ENCODE measurements around the gene HNRNPLL. TPM values are rescaled to one million over a fixed set of nuclear protein-coding genes. Genes with fewer than 3 reads are reported as not detected.

The HNRNPLL gene
- total RNA-seq, 1 experiment from 2014 or later, result 30.5 TPM

DNA sequence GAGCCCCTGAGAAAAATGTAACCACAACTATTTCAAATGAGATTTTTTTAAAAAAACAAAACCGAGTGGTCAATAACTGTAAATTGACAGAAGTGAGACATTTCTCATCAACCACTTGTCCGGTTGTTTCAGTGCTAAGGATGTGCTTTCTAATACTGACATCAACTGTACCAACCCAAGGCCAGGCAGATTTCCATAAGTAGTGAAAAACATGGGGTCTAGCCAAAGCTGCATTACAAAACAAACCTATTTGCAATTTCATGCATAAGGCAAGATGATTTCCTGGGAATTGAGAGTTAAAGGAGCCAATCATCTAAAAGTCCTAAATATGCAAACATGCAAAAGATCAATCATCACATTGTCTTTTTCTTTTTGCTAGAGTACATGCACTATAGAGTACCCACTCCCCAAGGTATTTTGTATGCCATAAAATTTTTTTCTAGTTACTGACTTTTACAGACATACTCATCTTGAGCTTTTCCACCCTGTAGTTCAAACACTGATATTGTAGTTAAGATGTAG, 22.6 kb downstream of the HNRNPLL start:
- H3K4me3 ChIP-seq, result no peak overlapping the region
- peaks cover 34% of the 10 kb centered on the region for H3K36me3 ChIP-seq
- H3K27me3 ChIP-seq, result no peaks in the 10 kb centered on the region
- DNase-seq, result no peak
- no peaks in the 10 kb centered on the region for H3K9me3 ChIP-seq

DNA sequence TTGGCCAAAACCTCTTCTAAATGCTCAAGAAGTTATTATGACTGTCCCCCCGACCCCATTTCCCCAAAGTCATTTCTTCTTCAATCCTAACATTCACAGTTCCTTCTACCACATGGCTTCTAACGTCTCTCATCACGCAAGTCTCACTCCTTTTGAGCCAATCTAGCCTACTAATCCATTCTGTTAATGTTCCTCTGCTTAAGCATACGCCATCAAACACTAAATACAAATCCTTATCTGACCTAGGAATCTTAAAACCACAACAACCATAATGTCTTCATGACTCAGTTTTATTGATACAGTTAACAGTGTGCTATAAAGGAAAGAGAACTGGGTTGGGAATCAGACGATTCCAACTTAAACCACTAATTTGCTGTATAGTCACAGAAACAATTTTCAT, 23.9 kb downstream of the HNRNPLL start:
- Histone ChIP-seq H3K27me3 (no peaks in the 10 kb centered on the region), H3K4me3 (no peak overlapping the region), H3K36me3 (peaks cover 30% of the 10 kb centered on the region), H3K9me3 (no peaks in the 10 kb centered on the region)
- DNase-seq, result no peak

DNA sequence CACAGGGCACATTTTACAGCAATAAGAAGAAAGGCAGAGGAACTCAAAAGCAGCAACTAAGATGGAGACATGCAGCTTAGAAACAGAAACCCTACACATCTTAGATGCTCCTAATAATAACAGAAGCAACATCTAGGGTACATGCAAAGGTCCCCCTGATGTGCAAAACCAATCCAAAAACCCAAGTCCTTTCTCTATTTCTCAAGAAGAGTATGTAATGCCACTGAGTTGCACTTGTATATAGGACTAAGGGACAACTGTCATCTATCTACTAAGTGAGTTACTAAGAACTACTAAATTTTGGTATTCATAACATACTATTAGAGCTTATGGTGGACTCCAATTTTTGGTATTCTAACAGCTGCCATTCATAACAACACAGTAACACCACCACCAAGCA, 28.4 kb downstream of the HNRNPLL start:
- Histone ChIP-seq H3K27me3 (no peaks in the 10 kb centered on the region), H3K36me3 (peaks cover 48% of the 10 kb centered on the region), H3K4me3 (no peak overlapping the region), H3K9me3 (no peaks in the 10 kb centered on the region)
- DNase-seq, result no peak

DNA sequence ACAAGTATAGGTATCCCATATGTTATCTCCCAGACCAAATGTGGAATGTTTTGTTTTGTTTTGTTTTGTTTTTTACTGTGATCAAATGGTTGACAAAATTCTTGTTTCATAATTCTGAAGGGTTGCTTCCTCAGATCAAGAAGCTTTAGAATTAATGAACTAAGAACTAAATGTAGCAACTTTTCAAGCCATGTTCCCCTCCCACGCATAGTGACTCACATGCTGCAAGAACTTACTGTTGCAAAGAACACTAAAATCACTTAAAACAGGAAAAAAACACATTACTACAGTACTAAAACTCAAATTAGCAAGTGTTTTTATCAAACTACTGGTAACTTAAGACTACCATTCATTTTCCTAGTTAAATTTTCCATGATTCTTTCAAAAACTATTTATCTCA, 30.6 kb downstream of the HNRNPLL start:
- no peak for DNase-seq
- Histone ChIP-seq H3K4me3 (no peak overlapping the region), H3K27me3 (no peaks in the 10 kb centered on the region), H3K9me3 (no peaks in the 10 kb centered on the region), H3K36me3 (peaks cover 64% of the 10 kb centered on the region)

DNA sequence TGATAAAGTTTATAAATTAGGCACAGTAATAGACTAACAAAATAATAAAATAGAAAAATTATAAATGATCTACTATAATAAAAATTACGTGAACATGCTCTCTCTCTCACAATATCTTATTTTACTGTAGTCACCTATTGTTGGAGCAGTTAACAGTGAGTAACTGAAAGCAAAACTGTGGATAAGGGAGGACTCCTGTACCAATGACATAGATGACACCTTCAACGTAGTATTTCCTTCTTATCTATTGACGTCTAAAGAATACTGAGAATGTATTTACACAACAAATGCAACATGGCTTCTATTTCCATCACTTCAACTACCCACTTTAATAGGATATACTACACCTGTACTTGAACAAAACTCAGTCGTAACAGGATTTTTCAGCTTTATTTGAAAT, 31.5 kb downstream of the HNRNPLL start:
- no peaks in the 10 kb centered on the region for H3K27me3 ChIP-seq
- no peak for DNase-seq
- no peak overlapping the region for H3K4me3 ChIP-seq
- H3K9me3 ChIP-seq, result no peaks in the 10 kb centered on the region
- peaks cover 56% of the 10 kb centered on the region for H3K36me3 ChIP-seq

DNA sequence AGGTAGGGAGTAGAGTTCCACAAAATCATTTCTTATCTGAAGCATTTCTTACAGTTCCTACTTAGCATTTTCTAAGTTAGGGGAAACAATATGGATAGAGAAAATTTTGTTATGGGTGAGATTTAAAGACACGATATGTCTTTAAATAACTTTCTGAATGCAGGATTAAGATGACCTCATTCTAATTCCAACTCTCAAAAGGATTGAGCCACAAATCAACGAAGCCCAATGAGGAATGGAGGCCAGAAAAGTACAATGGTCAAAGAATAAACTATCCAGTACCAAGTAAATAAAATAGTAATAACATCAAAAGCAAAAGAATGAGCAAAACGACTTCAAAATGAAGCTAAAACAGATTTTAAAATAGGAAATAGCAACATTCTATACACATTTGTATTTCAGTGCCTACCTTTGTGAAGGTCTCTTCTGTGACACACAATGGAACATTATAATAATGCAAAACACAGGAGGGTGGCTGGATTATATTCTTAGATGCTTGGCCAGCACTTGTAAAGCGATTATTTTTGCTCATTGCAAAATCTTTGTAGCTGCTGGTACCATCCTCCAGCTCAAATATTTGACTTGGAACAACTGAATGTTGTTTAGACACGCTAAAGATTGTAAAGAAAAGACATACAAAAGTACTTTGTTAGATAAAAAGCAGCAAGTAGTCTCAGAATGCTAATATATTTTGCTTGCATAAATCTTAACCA, 33.8 kb downstream of the HNRNPLL start:
- no peak for DNase-seq
- no peaks in the 10 kb centered on the region for H3K9me3 ChIP-seq
- H3K4me3 ChIP-seq, result no peak overlapping the region
- H3K36me3 ChIP-seq, result peaks cover 57% of the 10 kb centered on the region
- no peaks in the 10 kb centered on the region for H3K27me3 ChIP-seq

DNA sequence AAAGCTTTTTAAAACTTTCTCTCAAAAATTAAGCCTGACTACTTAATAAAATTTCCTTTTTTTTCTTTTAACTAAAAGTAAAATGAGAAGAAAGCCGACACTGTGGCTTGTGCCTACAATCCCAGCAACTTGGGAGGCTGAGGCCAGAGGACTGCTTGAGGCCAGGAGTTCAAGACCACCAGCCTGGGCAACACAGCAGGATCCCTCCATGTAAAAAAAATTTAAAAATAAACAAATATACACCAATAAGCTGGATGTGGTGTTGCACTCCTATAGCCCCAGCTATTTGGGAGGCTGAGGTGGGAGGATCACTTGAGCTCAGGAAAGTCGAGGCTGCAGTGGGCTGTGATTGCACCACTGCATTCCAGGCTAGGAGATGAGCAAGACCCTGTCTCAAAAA, 37.4 kb downstream of the HNRNPLL start:
- Histone ChIP-seq H3K27me3 (no peaks in the 10 kb centered on the region), H3K9me3 (no peaks in the 10 kb centered on the region), H3K4me3 (no peak overlapping the region), H3K36me3 (peaks cover 52% of the 10 kb centered on the region)
- no peak for DNase-seq

DNA sequence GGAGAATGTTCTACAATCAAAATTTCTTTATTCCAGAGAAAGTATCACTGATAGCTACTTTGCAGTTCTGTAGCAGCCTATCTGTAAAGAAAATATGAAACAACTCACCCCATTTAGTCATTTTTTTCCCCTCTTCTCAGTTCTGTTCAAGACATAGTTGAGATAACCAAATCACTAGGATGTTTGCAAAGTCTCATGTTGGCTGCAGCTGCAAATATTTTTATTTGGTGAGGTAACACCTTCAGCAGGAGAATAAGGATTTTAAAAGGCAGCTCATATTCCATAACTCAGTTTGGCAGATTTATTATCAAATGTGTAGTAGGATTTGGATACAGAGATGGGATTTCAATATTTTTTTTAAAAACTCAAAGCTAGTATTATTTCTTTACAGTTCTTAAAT, 41.0 kb downstream of the HNRNPLL start:
- H3K27me3 ChIP-seq, result no peaks in the 10 kb centered on the region
- no peaks in the 10 kb centered on the region for H3K9me3 ChIP-seq
- DNase-seq, result no peak
- H3K4me3 ChIP-seq, result no peak overlapping the region
- peaks cover 28% of the 10 kb centered on the region for H3K36me3 ChIP-seq

DNA sequence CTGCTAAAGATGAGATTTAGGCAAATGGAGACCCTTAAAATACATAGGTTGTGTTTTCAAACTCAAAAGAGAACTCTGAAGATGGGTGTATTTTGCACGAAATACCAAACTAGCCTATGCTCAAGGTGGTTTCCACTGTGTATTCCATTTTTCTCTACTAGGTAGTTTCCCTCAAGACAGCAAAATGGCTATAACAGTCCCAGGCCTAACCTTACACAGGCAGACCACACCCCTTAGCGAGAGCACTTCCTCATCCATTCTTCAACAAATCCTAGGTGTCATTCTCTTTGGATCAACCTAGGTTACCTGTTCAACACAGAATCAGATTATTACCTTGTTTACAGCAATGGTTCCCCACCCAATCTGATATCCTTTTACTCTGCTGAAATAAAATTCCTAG, 42.6 kb downstream of the HNRNPLL start:
- no peaks in the 10 kb centered on the region for H3K27me3 ChIP-seq
- peaks cover 28% of the 10 kb centered on the region for H3K36me3 ChIP-seq
- no peaks in the 10 kb centered on the region for H3K9me3 ChIP-seq
- no peak overlapping the region for H3K4me3 ChIP-seq
- no peak for DNase-seq

DNA sequence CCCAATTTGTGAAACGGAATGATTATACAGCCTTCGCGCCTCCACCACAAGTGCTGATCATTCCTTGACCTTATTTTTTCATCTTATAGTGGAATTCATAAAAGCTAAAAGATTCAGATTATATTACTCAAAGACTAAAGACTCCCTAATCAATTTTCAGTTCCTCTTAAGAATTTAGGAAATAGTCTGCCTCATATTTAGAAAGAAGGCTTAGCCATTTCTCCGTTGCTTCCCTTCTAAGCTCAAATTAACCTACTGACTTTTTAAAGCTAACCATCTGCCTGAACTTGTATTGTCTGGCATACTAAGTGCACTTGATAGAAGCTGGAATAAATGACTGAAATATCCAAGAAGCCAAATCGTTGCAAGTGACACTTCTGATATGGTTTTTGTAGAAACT, 44.7 kb downstream of the HNRNPLL start:
- H3K9me3 ChIP-seq, result no peaks in the 10 kb centered on the region
- no peak overlapping the region for H3K4me3 ChIP-seq
- no peak for DNase-seq
- H3K36me3 ChIP-seq, result peaks cover 22% of the 10 kb centered on the region
- H3K27me3 ChIP-seq, result no peaks in the 10 kb centered on the region

DNA sequence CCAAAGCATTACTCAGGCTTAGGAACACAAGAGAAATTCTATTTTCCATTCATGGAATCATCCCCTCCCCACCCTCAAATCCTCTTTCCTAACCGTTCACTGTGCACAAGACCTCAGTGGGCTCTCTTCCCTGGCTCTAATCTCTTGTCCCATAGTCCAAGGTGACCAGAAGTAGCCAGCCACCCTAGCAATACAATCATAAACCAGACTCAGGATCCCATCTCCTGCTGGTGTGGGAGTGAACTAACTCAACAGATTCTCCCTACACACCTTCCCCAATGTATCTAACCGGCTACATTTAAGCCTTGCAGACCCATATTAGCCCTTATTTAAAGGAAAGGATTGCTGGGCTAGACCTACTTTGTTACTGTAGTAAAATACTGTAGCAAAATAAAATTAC, 45.5 kb downstream of the HNRNPLL start:
- H3K9me3 ChIP-seq, result no peaks in the 10 kb centered on the region
- H3K4me3 ChIP-seq, result no peak overlapping the region
- DNase-seq, result no peak
- peaks cover 16% of the 10 kb centered on the region for H3K36me3 ChIP-seq
- no peaks in the 10 kb centered on the region for H3K27me3 ChIP-seq

DNA sequence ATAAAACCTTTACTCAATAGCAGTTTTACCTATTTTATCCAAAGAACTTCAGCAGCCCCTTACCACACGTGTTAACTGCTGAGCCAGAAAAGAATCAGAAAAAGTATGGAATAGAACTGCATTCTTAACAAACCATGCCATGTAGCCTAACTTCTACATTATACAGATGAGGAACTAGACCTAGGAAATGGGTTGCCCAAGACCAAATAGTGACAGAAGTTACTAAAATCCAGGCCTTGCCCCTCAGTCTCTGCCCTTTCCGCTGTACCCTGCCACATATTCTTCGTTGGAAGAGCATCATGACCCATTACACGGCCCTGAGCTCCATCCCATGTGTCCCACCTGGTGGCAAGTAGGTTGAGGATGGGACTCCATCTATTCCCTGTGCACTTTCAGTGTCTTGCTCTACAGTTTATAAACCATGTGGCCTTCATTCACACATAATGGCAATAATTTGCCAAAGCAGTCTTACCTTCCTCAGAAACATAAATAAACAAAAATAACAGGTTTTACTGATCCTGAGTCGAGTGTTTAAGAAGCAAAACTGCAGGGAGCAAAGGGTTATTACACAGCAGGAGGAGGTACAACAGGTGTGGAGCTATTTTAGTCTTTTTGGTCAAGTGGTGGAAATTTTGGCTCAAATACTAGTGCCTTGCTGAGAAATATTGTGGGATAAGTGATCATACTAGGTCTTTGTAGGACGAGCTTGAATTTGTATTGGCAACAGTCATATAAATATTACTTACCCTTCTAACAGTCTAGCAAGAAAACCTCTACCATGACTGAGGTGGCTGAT, 46.5 kb downstream of the HNRNPLL start:
- no peak for DNase-seq
- no peaks in the 10 kb centered on the region for H3K27me3 ChIP-seq
- no peak overlapping the region for H3K4me3 ChIP-seq
- H3K36me3 ChIP-seq, result peaks cover 10% of the 10 kb centered on the region
- no peaks in the 10 kb centered on the region for H3K9me3 ChIP-seq

DNA sequence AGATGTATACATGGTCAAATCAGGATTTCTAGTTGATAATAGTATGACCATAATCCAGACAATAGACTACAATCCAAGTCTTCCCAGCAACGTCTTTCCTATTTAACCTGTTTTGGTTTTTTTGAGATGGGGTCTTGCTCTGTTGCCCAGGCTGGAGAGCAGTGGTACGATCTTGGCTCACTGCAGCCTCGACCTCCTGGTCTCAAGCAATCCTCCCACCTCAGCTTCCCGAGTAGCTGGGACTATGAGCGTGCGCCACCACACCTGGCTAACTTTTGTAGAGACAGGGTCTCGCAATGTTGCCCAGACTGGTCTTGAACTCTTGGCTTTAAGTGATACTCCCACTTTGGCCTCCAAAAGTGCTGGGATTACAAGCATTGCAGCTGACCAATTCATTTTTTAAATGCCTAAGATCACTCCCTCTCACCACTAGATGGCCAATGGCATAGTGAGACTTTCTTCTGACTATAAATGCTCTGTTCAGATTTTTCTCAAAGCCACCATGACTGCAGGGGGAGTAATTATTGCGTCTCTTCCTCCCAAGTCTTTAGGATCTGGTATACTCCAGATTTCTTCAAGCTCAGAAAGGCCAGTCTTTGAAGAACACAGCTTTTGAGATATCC, 47.6 kb downstream of the HNRNPLL start:
- Histone ChIP-seq H3K4me3 (no peak overlapping the region), H3K27me3 (no peaks in the 10 kb centered on the region), H3K36me3 (peaks cover 1% of the 10 kb centered on the region; the same call in 1 of the 2 replicates), H3K9me3 (no peaks in the 10 kb centered on the region)
- DNase-seq, result no peak

DNA sequence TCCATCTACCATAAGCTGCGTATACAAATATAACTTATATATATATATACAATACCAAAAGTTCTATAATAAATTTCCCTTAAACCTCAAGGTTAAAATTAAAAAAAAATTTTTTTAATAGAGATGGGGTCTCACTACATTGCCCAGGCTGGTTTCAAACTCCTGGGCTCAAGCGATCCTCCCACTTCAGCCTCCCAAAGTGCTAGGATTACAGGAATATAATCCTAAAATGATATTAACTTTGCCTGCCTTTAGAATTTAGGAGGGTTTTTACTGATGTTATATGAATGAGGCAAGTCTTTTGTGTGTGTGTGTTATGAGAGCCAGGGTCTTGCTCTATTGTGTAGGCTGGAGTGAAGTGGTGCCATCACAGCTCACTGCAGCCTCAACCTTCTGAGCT, 49.2 kb downstream of the HNRNPLL start:
- no peak for DNase-seq
- Histone ChIP-seq H3K27me3 (no peaks in the 10 kb centered on the region), H3K9me3 (no peaks in the 10 kb centered on the region), H3K4me3 (no peak overlapping the region), H3K36me3 (no peaks in the 10 kb centered on the region)

DNA sequence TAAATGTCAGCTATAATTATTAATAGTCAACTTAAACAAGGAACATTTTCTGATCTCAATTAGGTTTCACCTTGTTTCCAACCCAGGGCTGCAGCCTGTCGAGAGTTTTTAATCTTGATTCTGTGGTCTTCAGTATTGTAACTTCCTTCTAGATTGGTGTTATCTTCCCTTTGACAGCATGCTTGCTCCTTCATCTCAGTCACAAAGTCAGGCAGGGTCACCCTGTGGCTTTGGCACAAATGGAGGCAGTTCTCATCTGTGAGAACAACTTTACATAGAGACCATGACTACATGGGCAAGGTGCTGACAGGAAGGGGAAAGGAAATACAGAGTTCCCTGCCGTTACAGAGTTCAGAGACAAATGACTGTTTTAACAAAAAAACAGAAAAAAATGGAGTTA, 50.5 kb downstream of the HNRNPLL start:
- DNase-seq, result no peak
- Histone ChIP-seq H3K4me3 (no peak overlapping the region), H3K27me3 (no peaks in the 10 kb centered on the region), H3K9me3 (no peaks in the 10 kb centered on the region), H3K36me3 (no peaks in the 10 kb centered on the region)

DNA sequence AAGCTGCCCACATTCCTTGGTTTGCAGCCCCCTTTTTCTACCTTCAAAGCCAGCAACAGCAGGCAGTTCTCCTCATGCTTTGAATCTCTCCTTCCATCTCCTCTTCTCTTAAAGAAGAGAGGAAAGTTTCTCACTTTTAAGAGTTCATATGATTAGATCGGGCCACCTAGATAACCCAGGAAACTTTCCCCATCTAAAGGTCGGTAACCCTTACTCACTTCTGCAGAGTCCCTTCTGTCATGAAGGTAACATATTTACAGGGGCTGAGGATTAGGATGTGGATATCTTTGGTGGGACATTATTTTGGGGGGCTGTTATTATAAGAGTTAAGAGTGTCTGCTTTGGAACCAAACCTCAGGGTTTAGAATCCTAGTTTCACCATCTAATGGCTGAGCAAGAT, 51.0 kb downstream of the HNRNPLL start:
- no peaks in the 10 kb centered on the region for H3K27me3 ChIP-seq
- DNase-seq, result no peak
- no peak overlapping the region for H3K4me3 ChIP-seq
- no peaks in the 10 kb centered on the region for H3K36me3 ChIP-seq
- no peaks in the 10 kb centered on the region for H3K9me3 ChIP-seq

DNA sequence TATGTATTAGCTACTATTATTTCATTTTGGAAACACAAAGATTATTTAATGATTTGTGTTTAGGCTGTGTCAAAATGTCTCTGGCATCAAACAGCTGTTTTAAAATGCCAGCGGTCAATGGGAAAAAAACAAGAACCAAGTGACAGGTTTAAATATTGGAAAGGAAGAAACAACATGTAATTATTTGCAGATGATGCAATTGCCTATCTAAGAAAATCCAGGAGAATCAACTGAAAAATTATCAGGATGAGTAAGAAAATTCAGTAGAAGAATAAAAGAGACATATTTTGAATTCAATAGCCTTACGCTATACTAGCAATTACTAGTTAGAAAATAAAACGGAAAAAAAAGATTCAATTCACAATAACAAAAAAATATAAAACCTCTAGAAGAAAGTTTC, 51.6 kb downstream of the HNRNPLL start:
- no peaks in the 10 kb centered on the region for H3K27me3 ChIP-seq
- H3K9me3 ChIP-seq, result no peaks in the 10 kb centered on the region
- H3K4me3 ChIP-seq, result no peak overlapping the region
- DNase-seq, result no peak
- H3K36me3 ChIP-seq, result no peaks in the 10 kb centered on the region
